Fibroblast of villous mesenchyme (primary cell): ENCODE results near the gene SMARCD2. TPM values are rescaled to one million over a fixed set of nuclear protein-coding genes. Genes with fewer than 3 reads are reported as not detected.

ENCODE experiments used
- DNase-seq: peaks from one replicate; pipeline ENCODE4 v3.0.0-alpha.2; 2010; ENCODE audit warnings: low read depth
- H3K4me3 ChIP-seq: 2 replicates; pipeline ENCODE4 v1.5.1; 2011; ENCODE audit warnings: low read depth, mild to moderate bottlenecking, low read length
- total RNA-seq: library from RNA; depleted of rRNA; stranded (reverse); fragments of >200 nt; gene quantifications from 2 replicates; pipeline ENCODE4 v1.2.3, GENCODE V29; 2012
- TF ChIP-seq, protein P1 (sequence below): IDR thresholded peaks from 2 replicates; pipeline ENCODE4 v1.5.1; 2012; ENCODE audit warnings: low read depth, mild to moderate bottlenecking, low read length; ENCODE audit not compliant: insufficient read depth

SMARCD2 gene
- total RNA-seq, 1 donor = 66.9 TPM

DNA sequence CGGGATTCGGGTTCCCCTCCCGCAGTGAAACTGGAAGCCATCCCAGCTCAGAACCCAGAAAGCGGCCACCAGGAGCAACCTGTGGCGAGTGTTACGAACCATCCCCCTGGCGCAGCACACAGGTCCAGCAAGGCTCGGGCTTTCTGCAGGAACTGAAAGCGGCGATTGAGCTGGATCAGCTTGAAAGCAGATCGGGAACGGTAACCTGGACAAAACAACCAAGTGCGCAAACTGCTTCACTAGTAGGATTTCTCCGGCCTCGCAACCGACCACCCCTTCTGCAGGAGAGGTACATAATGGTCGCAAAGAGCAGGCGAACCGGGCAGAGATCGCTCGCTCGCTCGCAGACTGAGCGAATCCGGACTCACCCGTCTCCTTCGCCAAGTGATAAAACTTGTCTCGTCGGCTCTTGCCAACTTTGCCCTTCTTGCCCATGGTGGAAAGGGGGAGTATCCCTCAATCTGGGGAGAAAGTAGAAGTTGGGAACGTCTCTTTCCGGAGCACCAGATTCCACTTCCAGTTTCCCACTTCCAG, 15.9 kb downstream of the SMARCD2 start:
- TF ChIP-seq, protein P1, sequence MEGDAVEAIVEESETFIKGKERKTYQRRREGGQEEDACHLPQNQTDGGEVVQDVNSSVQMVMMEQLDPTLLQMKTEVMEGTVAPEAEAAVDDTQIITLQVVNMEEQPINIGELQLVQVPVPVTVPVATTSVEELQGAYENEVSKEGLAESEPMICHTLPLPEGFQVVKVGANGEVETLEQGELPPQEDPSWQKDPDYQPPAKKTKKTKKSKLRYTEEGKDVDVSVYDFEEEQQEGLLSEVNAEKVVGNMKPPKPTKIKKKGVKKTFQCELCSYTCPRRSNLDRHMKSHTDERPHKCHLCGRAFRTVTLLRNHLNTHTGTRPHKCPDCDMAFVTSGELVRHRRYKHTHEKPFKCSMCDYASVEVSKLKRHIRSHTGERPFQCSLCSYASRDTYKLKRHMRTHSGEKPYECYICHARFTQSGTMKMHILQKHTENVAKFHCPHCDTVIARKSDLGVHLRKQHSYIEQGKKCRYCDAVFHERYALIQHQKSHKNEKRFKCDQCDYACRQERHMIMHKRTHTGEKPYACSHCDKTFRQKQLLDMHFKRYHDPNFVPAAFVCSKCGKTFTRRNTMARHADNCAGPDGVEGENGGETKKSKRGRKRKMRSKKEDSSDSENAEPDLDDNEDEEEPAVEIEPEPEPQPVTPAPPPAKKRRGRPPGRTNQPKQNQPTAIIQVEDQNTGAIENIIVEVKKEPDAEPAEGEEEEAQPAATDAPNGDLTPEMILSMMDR = peak; percentile 10
- no peak for DNase-seq
- H3K4me3 ChIP-seq = peak overlapping the region; percentile 67

DNA sequence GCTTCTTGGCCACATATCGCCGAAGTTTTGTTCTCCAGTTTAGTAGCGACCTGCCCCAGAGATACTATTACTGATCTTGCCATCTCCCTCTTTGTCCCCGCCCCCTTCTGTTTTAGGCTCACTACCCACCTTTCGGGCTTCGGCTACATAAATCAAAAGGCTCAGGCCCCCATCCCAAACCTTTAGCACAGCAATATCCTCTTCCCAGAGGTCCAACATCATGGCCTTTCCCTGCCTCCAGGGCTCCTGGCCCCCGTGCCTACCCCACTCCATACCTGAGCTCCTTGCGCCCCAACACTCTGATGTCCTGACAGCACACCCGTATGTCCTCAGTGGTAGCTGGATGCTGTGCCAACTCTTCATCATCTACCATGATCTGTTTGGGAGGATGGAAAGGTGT, 18.1 kb downstream of the SMARCD2 start:
- no peak overlapping the region for H3K4me3 ChIP-seq
- TF ChIP-seq, protein P1 = no peak
- DNase-seq = no peak

DNA sequence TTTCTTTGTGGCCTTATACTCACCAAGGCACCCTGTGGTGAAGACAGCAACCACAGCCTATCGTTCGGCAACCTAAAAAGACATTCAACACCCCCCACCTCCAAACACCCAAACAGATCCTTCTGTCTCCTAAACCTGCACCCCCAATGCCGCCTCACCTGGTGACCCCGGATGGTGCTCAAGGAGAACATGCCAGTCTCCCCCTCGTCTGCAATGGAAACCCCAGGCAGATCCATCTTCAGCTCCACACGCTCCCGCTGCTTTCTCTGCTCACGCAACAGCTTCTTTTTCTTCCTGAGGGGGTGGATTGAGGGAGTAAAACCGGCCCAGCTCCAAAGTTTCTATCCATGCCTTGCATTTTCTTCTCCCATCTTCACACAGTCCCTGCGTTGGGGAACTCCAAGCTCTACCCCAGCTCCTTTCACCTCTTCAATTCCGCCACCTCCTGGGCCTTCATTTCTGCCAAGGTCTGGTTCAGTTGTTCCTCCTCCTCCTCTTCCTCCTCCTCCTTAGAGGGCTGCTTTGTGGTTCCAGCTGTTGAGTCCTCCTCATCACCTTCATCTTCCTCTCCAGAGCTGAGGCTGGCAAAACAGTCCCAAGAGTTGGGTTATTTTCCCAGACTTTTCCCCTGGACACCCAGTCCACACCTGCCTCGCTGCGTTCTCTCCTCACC, 18.7 kb downstream of the SMARCD2 start:
- TF ChIP-seq, protein P1 = no peak
- no peak for DNase-seq
- no peak overlapping the region for H3K4me3 ChIP-seq

DNA sequence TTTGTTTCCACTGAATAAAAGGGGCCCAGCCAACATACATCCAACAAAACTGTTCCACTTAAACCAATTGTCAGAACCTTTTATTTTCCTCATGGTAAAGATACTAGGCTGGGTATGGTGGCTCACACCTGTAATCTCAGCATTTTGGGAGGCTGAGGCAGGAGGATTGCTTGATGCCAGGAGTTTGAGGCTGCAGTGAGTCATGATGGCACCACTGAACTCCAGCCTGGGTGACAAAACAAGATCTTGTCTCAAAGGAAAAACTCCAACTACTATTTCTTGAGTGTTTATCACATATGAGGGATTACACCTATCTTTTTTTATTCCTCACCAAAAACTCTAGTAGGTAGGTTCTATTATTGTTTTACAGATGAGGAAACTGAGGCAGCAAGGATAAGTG, 19.9 kb downstream of the SMARCD2 start:
- TF ChIP-seq, protein P1 = no peak
- H3K4me3 ChIP-seq = no peak overlapping the region
- DNase-seq = no peak

DNA sequence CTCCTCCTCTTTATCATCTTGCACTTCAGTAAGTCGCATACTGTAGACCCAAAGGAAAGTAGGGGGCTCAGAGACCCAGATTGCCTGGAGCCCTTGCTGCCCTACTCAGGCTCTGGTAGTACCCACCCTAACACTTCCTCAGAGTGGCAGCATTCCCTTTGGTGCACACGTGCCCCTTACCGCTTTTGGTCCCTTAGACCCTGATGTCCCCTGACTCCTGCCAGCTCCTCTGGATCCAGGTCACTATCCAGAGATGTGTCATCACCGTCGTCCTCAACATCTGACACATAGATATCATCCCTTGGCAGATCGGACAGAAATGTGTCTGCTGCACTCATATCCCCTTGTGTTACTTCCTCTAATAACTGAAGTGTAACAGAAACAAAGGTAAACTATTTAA, 20.7 kb downstream of the SMARCD2 start:
- H3K4me3 ChIP-seq = no peak overlapping the region
- TF ChIP-seq, protein P1 = no peak
- DNase-seq = no peak

DNA sequence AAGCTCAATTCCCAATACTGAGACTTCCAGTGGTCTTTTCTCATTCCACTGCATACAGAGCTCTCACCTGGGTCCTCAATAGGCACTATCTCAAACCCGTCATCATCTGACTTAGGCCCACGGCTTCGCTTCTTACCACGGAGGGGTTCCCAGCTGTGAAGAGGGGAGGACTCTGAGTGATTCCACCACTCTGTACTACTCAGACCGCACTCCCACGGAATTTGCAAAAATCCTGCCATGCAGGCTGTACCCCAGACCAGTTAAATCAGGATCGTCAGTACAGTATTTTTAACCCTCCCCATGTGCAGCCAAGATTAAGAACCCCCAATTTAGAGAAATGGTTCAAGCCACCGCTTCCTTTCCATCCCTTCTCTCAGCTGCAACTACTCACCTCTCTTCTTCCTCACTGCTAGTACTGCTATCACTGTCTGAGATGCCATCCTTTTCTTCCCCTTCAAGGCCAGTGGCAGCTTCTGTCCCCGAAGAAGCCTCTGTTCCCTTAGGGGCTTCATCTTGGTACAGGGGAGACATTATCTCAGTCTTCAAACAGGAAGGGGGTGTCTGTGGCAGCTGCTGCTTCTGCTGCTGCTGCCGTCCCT, 21.4 kb downstream of the SMARCD2 start:
- TF ChIP-seq, protein P1 = no peak
- DNase-seq = no peak
- H3K4me3 ChIP-seq = no peak overlapping the region
